Rectal smooth muscle tissue (tissue), 1 donor: ENCODE data around the gene OR52K2.
"Not testable (repeated sequence)": the region's sequence is repeated elsewhere in the genome, so short reads cannot be mapped to it uniquely, and the experiment has no call there.

Experiments
- H3K27ac ChIP-seq: one replicate; pipeline ENCODE4 v1.7.0; 2013; ENCODE audit warnings: low read depth, low read length, inconsistent platforms
- H3K27me3 ChIP-seq: one replicate; pipeline ENCODE4 v1.7.0; 2013; ENCODE audit warnings: low read length; ENCODE audit not compliant: control insufficient read depth, insufficient read depth
- H3K36me3 ChIP-seq: one replicate; pipeline ENCODE4 v1.7.0; 2013; ENCODE audit warnings: low read length; ENCODE audit not compliant: control insufficient read depth, insufficient read depth
- H3K4me1 ChIP-seq: one replicate; pipeline ENCODE4 v1.7.0; 2013; ENCODE audit warnings: low read length; ENCODE audit not compliant: control insufficient read depth, insufficient read depth
- H3K4me3 ChIP-seq: one replicate; pipeline ENCODE4 v1.7.0; 2013; ENCODE audit warnings: low read length
- H3K9ac ChIP-seq: one replicate; pipeline ENCODE4 v1.7.0; 2013; ENCODE audit warnings: low read length

OR52K2 gene

DNA sequence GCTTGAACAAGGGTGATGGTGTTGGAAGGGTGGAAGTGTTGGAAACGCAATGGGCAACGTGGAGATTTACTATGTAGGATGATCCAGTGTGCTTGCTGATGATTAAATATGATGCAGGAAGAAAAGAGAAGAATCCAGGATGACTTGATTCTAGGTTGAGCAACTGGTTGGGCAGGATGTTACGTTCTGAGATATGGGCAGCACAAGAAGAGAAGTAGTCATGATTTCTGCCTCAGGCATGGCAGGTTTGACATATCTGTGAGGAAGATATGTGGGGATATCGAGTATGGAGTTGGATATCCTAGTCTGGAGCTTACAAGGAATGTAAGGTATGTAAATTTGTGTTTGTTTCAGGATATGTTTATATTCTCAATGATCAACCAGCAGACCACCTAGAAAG, 35.2 kb downstream of the OR52K2 start:
- H3K27ac ChIP-seq = no peak overlapping the region
- no peak overlapping the region for H3K9ac ChIP-seq
- no peaks in the 10 kb centered on the region for H3K36me3 ChIP-seq
- no peak overlapping the region for H3K4me3 ChIP-seq
- H3K4me1 ChIP-seq = no peaks in the 10 kb centered on the region
- H3K27me3 ChIP-seq = no peaks in the 10 kb centered on the region

DNA sequence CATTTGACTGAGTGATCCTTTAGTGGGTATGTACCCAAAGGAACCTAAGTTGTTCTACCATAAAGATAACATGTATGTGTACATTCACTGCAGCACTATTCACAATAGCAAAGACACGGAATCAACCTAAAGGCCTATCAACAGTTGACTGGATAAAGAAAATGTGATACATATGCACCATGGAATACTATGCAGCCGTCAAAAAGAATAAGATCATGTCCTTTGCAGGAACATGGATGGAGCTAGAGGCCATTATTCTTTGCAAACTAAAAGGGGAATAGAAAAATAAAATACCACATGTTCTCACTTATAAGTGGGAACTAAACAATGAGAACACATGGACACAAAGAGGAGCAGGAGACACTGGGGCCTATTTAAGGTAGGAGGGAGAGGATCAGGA, 42.3 kb downstream of the OR52K2 start:
- H3K27me3 ChIP-seq, H3K4me1 ChIP-seq, H3K9ac ChIP-seq, H3K4me3 ChIP-seq, H3K36me3 ChIP-seq, H3K27ac ChIP-seq: not testable (repeated sequence)

DNA sequence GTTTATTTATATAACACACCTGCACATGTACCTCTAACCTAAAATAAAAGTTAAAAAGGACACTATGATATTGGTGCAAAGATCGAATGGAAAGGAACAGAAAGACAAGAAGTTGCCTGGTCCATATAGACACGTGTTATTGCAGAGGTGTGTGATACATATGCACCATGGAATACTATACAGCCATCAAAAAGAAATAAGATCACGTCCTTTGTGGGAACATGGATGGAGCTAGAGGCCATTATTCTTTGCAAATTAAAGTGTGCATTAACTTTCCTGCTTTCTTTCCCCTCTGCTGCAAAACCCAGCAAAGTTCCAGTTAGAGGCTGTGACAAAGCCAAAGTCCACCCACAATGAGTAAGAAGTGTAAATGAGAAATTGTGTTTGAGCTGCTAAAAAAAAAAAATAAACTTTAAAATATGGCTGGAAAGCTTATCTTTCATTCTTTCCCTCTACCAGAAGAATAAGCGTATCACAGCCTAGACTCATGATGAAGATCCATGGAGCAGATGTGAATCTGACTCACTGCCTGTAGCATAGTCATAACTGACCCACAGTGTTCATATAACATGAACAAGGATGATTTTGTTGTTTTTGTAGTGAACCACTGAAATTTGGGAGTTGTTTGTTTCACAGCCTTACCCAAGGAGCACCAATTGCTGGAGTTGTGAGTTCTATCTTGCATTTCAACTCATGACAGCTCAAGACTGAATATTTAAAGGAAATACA, 42.9 kb downstream of the OR52K2 start:
- Histone ChIP-seq H3K4me1 (no peaks in the 10 kb centered on the region), H3K9ac (no peak overlapping the region), H3K27me3 (no peaks in the 10 kb centered on the region), H3K4me3 (no peak overlapping the region), H3K36me3 (no peaks in the 10 kb centered on the region), H3K27ac (no peak overlapping the region)

DNA sequence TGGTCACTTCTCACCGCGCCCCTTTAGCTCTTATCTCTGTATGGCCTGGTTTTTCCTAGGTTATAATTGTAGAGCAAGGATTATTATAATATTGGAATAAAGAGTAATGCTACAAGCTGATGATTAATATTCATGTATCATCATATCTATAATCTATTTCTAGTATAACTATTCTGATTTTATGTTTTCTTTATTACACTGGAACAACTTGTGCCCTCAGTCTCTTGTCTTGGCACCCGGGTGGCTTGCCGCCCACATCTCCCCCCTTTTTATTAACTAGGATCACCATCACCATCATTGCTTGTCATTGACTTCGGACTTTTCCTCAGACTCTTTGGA, 44.4 kb downstream of the OR52K2 start:
- H3K27me3 ChIP-seq = no peaks in the 10 kb centered on the region
- no peaks in the 10 kb centered on the region for H3K36me3 ChIP-seq
- no peak overlapping the region for H3K4me3 ChIP-seq
- no peak overlapping the region for H3K27ac ChIP-seq
- H3K9ac ChIP-seq = no peak overlapping the region
- H3K4me1 ChIP-seq = no peaks in the 10 kb centered on the region

DNA sequence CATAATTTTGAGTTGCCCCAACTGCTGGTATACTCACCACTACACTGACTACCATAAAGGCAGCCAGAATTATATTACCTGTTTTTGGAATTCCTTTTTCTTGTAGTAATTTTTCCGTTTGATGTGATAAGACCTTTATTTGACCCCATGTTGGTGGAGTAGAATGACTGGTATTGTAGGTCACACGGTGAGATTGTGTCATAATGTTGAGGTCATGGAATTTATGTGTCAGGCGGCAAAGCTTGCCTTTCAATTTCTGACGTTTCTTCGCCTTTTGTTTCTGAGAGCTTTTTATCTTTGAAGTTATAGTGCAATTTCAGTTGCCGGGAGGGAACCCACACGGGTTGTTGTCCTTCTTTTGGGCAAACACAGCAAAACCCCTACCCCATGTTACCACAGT, 46.4 kb downstream of the OR52K2 start:
- Histone ChIP-seq H3K9ac (no peak overlapping the region), H3K27me3 (no peaks in the 10 kb centered on the region), H3K27ac (no peak overlapping the region), H3K36me3 (no peaks in the 10 kb centered on the region), H3K4me3 (no peak overlapping the region), H3K4me1 (no peaks in the 10 kb centered on the region)

DNA sequence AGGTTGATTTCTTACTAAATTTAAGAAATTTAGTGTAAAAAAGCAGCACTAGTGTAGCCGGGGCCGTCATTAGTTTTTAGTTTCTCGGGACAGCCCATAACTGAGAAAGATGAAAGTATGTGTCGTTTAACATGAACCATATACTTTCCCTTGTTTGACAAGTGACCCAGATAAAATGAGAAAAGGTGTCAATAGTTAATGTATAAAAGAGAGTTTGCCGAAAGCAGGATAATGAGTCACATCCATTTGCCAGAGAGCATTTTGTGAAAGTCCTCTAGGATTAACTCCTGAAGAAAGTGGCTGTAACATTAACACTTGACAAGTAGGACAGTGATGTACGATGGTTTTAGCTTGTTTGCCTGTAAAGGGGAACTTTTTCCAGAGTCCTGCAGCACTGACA, 46.9 kb downstream of the OR52K2 start:
- Histone ChIP-seq H3K4me3 (no peak overlapping the region), H3K9ac (no peak overlapping the region), H3K4me1 (no peaks in the 10 kb centered on the region), H3K27me3 (no peaks in the 10 kb centered on the region), H3K36me3 (no peaks in the 10 kb centered on the region), H3K27ac (no peak overlapping the region)

DNA sequence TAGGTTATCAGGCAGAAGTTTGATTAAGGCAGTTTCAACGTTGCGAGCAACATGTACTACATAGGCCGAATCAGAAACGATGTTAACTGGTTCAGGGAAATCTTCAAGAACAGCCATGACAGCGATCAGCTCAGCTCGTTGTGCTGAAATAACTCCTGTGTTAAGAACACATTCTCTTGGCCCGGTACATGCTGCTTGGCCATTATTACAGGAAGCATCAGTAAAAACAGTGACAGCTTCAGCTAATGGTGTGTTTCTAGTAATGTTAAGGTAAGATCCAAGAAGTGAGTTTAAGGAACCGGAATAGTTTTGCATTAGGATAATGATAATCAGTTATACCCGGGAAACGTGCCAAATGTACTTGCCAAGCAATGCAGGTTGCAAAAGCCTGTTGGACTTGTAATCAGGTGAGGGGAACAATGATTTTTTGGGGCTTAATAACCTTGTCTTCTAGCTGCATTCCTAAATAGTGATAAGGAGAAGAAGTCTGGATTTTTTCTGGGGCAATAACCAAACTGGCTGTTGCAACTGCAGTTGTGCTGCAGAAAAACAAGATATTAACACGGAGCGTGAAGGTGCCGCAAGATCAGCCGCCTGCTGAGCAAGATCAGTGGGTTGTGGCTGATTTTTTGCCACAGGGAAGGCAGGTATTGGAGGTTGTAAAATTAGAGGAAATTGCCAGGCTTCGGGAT, 47.6 kb downstream of the OR52K2 start:
- Histone ChIP-seq H3K9ac (no peak overlapping the region), H3K4me1 (no peaks in the 10 kb centered on the region), H3K36me3 (no peaks in the 10 kb centered on the region), H3K27ac (no peak overlapping the region), H3K27me3 (no peaks in the 10 kb centered on the region), H3K4me3 (no peak overlapping the region)
